ENCODE results near the gene FGF8.

DNA sequence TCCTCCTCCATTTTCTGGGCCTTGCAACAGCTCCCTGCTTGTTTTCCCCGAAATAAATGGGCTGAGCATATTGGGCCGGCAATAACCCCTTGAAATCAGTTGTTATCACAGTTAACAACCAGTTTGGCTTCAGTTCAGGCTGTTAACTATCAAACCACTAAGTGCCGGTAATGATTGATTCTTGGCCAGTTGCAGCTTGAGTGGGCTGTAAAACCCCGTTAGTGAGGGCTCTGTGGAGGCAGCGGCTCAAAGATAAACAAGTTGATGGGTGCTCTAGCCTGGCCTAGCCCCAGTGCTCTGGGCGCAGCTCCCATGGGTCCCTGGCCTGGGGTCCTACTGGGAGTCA lies 8.3 kb downstream of the FGF8 start:
- TF ChIP-seq, protein P1, sequence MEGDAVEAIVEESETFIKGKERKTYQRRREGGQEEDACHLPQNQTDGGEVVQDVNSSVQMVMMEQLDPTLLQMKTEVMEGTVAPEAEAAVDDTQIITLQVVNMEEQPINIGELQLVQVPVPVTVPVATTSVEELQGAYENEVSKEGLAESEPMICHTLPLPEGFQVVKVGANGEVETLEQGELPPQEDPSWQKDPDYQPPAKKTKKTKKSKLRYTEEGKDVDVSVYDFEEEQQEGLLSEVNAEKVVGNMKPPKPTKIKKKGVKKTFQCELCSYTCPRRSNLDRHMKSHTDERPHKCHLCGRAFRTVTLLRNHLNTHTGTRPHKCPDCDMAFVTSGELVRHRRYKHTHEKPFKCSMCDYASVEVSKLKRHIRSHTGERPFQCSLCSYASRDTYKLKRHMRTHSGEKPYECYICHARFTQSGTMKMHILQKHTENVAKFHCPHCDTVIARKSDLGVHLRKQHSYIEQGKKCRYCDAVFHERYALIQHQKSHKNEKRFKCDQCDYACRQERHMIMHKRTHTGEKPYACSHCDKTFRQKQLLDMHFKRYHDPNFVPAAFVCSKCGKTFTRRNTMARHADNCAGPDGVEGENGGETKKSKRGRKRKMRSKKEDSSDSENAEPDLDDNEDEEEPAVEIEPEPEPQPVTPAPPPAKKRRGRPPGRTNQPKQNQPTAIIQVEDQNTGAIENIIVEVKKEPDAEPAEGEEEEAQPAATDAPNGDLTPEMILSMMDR (IDR thresholded peaks at IDR 0.05; ENCODE audit: control extremely low read depth in 1 of 3, insufficient read depth in 1 of 3, low read depth in 1 of 3, low read length in 3 of 3) = no peak
- no peak for TF ChIP-seq HDAC2 (IDR thresholded peaks at IDR 0.05; ENCODE audit: borderline replicate concordance in 1 of 2, low read depth in 2 of 2, low read length in 2 of 2)
- TF ChIP-seq RFX5 (IDR thresholded peaks at IDR 0.05; ENCODE audit: borderline replicate concordance, low read depth, low read length) = no peak
- TF ChIP-seq POLR2A (IDR thresholded peaks at IDR 0.05; ENCODE audit: control extremely low read depth in 1 of 2, low read depth in 2 of 2, low read length in 2 of 2) = no peak
- no peak for TF ChIP-seq POLR2AphosphoS5 (IDR thresholded peaks at IDR 0.05; ENCODE audit: low read depth, low read length)
- TF ChIP-seq CEBPB (IDR thresholded peaks at IDR 0.05; ENCODE audit: low read depth, low read length) = no peak
- no peak for TF ChIP-seq HDAC6 (IDR thresholded peaks at IDR 0.05; ENCODE audit: low read depth, low read length)
- TF ChIP-seq NANOG (IDR thresholded peaks at IDR 0.05; ENCODE audit: insufficient read depth, low read depth, low read length, poor library complexity, severe bottlenecking) = no peak
- TF ChIP-seq GABPA (IDR thresholded peaks at IDR 0.05; ENCODE audit: borderline replicate concordance, insufficient read depth, low read length) = no peak
- no peak for TF ChIP-seq YY1 (IDR thresholded peaks at IDR 0.05; ENCODE audit: low read depth, low read length)
- TF ChIP-seq EZH2 (IDR thresholded peaks at IDR 0.05; ENCODE audit: low read depth, low read length, severe bottlenecking) = no peak

All from H1 (cell line).